ENCODE data around the gene NUDT12. TPM values are rescaled to one million over a fixed set of nuclear protein-coding genes. Genes with fewer than 3 reads are reported as not detected.

Gene NUDT12
- total and polyA plus RNA-seq, 2 of the 13 experiments (the other 11 are each of a cell fraction or from before 2014, with no cell fraction given): 2.3 to 5.4 TPM

DNA sequence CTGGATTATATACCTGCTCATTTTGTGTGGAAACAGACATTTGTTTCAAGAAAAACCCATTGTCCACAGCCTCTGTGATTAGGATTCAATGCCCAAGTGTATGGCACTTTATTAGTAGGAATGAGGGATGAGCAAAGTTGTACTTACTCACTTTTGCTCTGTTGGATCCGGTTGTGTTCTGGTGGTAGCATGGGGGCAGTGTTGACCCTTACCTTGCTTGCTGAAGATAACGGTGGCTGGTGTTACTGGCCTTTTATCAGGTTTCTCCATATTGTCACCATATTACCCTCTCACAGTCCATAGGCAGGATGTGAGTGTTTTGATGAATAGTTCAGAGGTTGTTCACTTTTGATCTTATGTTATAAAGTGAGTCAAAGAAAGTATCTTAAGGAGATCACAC, 42.7 kb upstream of the NUDT12 start (continued):
- TF ChIP-seq KDM6A (CRISPR knock-in tag; IDR thresholded peaks at IDR 0.05; ENCODE audit: low read depth) (no peak), TFAP4 (IDR thresholded peaks at IDR 0.05; ENCODE audit: borderline replicate concordance, low read depth) (no peak)

DNA sequence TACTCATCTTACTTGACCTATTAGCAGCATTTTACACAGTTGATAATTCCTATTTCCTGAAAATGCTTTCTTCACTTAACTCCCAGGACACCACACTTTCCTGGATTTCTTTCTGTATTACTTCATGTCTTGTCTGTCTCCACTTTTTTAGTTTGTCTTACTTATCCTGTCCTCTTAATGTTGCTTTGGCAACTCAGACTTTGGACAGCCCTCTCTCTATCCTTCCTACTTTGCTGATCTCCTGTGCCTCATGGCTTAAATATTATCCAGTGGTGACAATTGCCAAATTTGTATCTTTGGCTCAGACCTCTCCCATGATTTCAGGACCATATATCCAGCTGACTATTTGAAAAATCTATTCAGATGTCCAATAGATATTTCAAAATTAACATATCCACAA, 39.8 kb upstream of the NUDT12 start:
- no peaks in the 10 kb centered on the region for H3K27me3 ChIP-seq (ENCODE audit: control insufficient read depth in 1 of 2, insufficient read depth in 2 of 2, low read length in 2 of 2)
- in situ Hi-C loops (cut with HindIII; ENCODE audit: extremely low pct_ligation_motif_present, low pct_unique_long_range_greater_than_20kb): no loop called here
- H3K9ac ChIP-seq (ENCODE audit: insufficient read depth, low read depth, low read length): no peak overlapping the region
- DNase-seq (ENCODE audit: low spot score) (no peak), FAIRE-seq (no peak), ATAC-seq (no peak)
- H3K9me3 ChIP-seq (ENCODE audit: low read length): no peaks in the 10 kb centered on the region
- H3K4me1 ChIP-seq (ENCODE audit: insufficient read depth, low read length): peaks cover 6% of the 10 kb centered on the region; the same call in 1 of the 2 replicates
- no peaks in the 10 kb centered on the region for H3K79me2 ChIP-seq (ENCODE audit: insufficient read depth, low read length)
- CTCF ChIA-PET (ENCODE audit: low intra/inter-chr PET ratio, low total read pairs): no interaction called here
- H2AFZ ChIP-seq (ENCODE audit: low read length): no peak overlapping the region
- H3K27ac ChIP-seq (ENCODE audit: extremely low read length, insufficient read depth, low read length): no peak overlapping the region
- intact Hi-C loops (cut with micrococcal nuclease; ENCODE audit: unreplicated experiment): no loop called here
- no peak overlapping the region for H3K4me2 ChIP-seq (ENCODE audit: low read depth, low read length)
- POLR2A ChIA-PET: no interaction called here
- BruUV-seq (replicated peaks): no TSS peak
- no peak overlapping the region for H3K4me3 ChIP-seq (replicated peaks in 1 of 3; ENCODE audit: insufficient read depth in 1 of 3, low read depth in 2 of 3, low read length in 3 of 3)
- no peaks in the 10 kb centered on the region for H4K20me1 ChIP-seq (ENCODE audit: insufficient read depth, low read length)
- H3K36me3 ChIP-seq (replicated peaks in 1 of 2; ENCODE audit: control insufficient read depth in 1 of 2, insufficient read depth in 2 of 2, low read length in 2 of 2): no peaks in the 10 kb centered on the region
- no peak for TF ChIP-seq NR2F6 (IDR thresholded peaks at IDR 0.05)
- TF ChIP-seq NR2F6 (CRISPR knock-in tag; IDR thresholded peaks at IDR 0.05): no peak
- no peak for TF ChIP-seq ZNF768 (CRISPR knock-in tag; IDR thresholded peaks at IDR 0.05)
- TF ChIP-seq GRHL1 (CRISPR knock-in tag; conservative IDR thresholded peaks at IDR 0.05): no peak
- TF ChIP-seq ZNF674 (CRISPR knock-in tag; IDR thresholded peaks at IDR 0.05; ENCODE audit: low read depth): no peak
- TF ChIP-seq ATF3 (CRISPR knock-in tag; IDR thresholded peaks at IDR 0.05): no peak
- no peak for TF ChIP-seq FOXC1 (CRISPR knock-in tag; IDR thresholded peaks at IDR 0.05; ENCODE audit: borderline replicate concordance)
- TF ChIP-seq MTF2 (CRISPR knock-in tag; IDR thresholded peaks at IDR 0.05; ENCODE audit: borderline replicate concordance): no peak
- TF ChIP-seq NBN (conservative IDR thresholded peaks at IDR 0.05): no peak
- no peak for TF ChIP-seq HHEX (CRISPR knock-in tag; IDR thresholded peaks at IDR 0.05)
- no peak for TF ChIP-seq ZNF616 (CRISPR knock-in tag; IDR thresholded peaks at IDR 0.05; ENCODE audit: low read depth)
- no peak for TF ChIP-seq ZKSCAN5 (CRISPR knock-in tag; IDR thresholded peaks at IDR 0.05)
- TF ChIP-seq CREBL2 (CRISPR knock-in tag; IDR thresholded peaks at IDR 0.05; ENCODE audit: borderline replicate concordance): no peak
